ENCODE results near the gene ZBTB16.

The ZBTB16 gene

DNA sequence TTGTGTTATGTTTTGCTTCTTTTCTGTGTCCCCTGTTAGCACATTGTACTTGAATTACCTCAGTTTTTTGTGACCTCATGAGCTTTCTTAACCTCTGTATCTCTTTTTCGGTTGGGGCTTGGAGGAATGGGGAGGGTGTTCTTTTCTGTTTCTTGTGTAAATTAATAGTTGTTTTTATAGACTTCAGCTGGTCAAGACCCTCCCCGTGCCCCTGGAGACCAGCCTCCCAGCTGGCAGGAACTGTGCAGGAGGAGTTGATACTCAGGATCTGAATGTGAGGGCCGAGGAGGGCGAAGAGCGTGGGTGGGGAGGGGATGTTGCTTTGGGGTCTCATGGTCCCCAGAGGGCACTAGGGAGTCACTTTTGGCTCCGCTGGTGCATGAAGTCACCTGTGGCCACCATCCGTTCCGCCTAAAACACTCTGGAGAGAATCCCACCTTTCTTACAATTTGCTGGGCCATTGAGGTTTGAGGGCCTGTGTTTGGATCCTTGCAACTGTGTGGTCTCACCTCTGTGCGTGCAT is 192.4 kb downstream of the ZBTB16 start:
- peak; percentile 59 for DNase-seq

DNA sequence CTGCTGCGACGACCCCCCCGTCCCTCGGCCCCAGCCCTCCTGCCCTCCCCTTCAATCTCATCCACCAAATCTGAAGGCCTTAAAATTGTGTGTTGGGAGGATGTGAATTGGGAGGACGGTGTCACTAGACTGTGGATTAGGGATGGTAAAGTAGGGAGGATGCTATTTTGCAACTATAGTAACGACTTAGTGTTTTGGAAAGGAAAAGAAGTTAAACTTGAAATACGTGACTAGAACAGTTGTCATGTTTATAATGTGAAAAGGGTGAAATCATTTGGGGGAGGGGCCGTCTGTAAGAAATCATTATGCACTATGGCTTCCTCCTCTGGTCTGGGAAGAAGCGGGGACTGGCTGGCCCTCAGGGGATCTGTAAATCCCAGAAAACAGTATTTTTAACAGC is 193.3 kb downstream of the ZBTB16 start:
- DNase-seq = no peak

DNA sequence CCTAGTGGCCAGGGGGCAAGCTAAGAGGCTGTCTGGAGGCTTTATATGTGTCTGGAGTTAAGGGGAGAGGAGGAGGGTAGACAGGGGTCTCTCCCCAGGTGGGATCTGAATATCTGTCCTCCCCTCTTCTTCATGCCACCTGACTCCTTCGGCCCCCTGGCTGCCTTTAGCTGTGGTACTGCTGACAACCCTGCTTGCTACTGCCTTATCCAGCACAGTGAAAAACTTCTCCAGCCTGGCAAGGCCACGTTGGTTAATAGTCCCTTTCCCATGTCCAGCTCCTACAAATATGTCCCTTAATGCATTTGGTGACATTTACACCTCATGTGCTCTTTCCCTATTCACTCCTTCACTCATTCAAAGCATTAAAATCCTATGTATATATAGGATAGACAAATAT is 194.3 kb downstream of the ZBTB16 start:
- DNase-seq = no peak

DNA sequence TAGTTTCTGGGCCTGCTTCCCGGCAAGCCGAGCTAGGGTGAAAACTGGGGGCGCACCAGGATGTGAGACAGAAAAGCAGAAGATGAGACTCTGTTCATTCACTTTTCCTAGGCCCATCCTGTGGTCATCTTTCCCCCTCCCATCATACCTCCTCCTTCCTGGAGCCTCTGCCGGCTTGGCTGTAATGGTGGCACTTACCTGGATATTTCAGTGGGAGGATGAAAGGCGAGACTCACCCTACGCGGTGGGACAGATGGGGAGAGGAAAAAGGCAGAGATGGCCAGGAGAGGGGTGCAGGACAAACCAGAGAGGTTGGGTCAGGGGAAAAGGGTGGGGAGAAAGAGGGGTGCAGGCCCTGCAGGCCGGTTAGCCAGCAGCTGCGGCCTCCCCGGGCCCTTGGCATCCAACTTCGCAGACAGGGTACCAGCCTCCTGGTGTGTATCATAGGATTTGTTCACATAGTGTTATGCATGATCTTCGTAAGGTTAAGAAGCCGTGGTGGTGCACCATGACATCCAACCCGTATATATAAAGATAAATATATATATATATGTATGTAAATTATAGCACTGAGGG is 195.1 kb downstream of the ZBTB16 start:
- no peak for DNase-seq

DNA sequence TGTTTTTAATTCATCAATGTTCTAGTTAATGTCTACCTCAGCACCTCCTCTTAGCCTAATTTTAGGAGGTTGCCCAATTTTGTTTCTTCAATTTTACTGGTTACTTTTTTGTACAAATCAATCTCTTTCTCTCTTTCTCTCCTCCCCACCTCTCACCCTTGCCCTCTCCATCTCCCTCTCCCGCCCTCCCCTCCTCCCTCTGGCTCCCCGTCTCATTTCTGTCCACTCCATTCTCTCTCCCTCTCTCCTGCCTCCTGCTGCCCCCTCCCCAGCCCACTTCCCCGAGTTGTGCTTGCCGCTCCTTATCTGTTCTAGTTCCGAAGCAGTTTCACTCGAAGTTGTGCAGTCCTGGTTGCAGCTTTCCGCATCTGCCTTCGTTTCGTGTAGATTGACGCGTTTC is 195.8 kb downstream of the ZBTB16 start:
- DNase-seq = no peak

DNA sequence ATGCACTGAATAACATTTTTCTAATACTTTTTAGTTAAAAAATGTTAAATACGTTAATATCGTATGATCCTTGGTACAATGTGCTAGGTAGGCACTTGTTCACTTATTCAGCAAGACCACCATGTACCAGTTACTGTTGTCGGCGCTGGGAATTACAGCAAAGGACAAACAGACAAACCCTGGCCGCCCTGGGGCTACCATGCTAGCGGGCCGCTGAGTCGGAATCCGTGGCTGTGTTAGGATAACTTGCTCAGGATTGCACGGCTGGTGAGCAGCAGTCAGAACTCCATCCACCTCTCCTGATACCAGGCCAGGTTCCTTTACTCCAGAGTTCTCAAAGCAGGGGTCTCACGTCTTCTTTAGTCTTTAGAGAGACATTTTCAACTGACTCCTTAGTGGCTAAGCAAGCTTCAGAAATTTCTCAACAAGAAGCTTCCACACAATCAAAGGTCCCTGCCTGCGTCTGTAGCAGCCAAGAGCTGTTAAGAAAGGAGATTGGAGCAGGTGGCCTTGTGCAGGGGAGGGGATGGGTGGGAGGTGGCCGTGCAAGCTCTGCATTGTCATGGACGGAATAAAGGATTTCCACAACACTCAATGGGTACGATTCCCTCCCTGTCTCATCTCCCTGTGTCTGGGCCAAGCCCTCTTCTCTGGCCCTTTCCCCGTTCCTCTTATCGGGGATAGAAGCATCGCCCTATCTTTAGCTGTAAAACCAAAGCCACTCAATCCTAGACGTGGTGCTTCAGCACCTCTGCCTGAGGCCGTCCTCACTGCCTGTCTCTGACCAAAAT is 196.9 kb downstream of the ZBTB16 start:
- no peak for DNase-seq

DNA sequence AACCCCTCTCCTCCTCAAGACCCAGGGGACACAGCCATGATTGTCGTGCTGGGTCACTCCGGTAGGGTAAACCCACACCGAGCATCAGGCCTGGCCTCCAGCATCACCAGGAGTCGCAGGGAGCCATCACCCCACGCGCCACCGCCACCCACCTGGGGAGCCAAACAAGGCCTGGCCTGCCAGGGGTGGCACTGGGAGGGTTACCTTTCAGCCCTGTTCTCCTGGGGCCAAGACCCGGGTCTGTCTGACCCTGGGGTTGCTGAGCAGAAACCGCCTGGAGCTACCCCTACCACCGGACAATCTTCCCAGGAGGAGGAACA is 197.4 kb downstream of the ZBTB16 start:
- no peak for DNase-seq

DNA sequence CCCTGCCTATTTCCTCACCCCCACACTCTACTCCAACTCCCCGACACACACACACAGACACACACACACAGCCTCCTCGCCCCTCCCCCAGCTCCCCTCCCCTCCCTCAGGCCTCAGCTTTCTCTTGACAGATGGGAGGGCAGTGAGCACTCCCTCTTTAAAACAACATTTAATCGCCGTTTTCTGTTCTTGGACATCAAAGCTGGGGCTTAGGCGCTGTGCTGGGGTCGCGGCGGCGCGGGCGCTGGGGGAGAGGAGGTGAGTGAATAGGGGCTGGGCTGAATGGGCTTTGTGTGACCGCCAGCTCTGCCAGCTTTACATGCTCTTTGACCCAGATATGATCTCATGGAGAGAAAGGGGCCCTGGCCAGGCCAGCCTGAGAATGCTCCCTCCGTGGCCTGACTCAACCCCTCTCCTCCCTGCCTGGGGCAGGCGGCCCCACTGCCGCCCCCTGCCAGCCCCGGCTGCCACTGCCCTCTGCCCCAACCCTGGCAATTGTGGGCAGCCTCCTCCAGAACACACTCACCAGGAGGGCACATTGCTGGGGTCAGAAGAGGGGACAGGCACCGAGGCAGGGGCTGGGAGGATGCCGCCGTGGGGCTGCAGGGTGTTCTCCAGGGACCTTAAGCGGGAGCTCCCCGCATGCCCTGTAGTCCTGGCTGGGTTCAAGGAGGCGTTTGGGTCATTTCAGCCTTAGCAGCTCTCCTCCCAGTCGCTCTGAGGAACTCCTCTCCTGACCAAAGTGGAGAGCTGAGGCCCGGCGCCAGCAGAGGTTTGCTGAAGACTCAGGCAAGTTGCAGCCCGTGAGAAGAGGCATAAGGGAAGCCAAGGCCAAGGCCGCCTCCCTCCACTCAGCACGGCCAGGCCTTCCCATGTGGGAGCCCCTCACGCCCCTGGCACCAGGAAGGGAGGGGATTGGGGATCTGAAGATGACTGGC is 198.4 kb downstream of the ZBTB16 start:
- no peak for DNase-seq

DNA sequence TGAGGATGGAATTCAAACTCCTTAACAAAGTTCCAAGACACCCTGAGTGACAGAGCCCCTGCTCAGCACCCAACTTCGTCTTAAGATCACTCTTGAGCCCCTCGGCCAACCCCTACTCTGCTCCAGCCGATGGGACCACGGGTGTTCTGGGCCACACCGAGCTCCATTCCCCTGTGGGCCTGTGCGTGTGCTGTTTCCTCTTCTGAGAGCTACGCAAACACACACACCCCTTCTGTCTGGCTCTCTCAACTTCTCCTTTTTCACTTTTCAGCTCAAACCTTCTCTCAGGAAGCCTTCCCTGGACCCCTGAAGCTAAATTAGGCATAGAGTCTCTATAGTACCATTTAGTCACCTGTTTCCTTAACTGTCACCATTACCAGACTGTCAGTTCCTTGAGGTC is 199.2 kb downstream of the ZBTB16 start:
- DNase-seq = no peak

DNA sequence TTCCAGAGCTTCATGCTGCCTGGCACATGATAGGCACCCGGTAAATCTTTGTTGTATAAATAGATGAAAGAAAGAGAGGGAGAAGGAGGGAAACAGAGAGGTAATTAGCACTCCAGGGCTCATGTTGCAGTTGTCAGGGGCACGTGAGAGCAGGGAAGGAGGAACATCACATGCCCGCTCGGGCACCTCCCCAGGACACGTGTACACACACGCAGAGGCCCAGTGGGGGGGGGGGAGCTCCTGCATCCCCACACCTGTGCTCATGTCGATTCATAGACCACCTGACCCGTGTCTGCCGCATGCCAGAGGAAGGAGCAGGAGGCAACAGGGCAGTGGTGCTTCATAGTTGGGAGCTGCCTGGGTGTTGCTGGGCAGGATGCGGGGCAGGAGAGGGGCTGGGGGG is 199.6 kb downstream of the ZBTB16 start:
- peak; percentile 32 for DNase-seq

DNA sequence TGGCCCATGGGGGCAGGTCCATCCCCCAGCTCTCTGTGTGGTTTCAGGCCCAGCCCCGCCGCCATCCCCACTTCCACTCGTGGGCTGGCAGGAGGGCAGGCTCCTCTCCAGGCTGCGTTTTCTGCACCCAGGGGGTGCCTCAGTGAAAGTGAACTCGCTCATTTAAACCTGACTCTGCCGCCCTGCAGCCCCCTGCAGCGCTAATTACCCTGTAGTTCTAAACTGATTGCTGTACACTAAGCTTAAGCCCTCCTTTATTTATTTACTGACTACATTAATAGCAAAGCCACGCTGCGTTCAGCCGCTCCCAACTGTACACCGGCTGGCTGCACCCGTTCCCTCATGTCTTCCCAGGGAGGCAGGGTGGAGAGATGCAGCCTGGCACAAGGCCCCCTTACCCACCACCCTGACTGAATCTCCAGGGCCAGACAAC is 200.1 kb downstream of the ZBTB16 start:
- DNase-seq = no peak

DNA sequence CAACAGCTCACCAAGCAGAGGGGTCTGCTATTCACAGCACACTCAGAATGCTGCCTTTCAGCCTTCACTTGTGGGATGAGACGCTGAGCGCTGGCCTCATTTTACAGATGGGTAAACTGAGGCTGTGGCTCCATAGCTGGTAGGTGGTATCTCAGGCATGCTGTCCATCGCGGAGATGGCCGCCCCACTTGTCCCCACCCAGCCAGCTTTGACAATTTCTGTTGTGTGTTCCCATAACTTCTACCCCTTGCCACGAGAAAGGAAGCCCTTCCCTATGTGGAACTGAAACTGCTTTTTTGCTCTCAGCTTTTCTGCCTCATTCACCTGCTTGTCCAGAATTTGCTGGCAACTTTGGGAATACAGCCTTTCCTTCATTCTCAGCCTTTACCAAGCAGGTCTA is 200.6 kb downstream of the ZBTB16 start:
- DNase-seq = no peak

DNA sequence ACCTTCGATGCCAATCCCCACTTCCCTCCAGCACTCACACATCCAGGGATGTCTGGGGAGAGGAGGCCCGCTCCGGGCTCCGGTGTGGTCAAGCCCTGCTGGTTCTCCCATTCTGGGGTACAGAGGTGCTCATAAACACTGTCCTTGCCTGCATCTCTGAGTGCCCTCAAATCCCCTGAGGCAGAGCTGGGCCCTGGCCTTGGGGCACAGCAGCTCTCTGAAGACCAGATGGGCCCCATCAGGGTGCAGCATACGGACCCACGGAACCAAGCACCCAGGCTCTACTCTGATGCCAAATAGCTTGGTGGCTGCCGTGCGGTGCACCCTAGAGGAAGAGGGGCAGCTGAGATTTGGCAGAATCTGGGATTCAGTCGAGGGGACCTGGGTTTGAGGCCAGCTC is 201.0 kb downstream of the ZBTB16 start:
- no peak for DNase-seq

DNA sequence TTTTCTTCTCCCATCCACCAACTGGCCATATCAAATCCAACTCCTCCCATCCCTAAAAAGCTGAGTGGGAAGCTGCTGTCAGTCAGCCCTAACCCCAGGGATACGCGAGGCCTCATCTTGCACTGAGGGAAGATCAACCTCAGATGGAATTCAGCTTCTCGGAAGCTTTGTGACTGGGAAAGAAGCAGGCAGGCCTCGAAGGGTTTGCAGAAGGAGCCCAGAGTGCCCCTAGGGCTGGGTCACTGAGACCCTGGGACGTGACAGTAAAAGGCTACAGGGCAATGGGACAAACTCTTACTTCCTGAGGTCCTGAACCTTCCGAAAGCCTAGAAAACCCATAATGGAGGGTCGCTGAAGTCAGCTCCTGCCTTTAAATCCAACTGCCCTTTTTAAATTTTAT is 202.3 kb downstream of the ZBTB16 start:
- DNase-seq = no peak

DNA sequence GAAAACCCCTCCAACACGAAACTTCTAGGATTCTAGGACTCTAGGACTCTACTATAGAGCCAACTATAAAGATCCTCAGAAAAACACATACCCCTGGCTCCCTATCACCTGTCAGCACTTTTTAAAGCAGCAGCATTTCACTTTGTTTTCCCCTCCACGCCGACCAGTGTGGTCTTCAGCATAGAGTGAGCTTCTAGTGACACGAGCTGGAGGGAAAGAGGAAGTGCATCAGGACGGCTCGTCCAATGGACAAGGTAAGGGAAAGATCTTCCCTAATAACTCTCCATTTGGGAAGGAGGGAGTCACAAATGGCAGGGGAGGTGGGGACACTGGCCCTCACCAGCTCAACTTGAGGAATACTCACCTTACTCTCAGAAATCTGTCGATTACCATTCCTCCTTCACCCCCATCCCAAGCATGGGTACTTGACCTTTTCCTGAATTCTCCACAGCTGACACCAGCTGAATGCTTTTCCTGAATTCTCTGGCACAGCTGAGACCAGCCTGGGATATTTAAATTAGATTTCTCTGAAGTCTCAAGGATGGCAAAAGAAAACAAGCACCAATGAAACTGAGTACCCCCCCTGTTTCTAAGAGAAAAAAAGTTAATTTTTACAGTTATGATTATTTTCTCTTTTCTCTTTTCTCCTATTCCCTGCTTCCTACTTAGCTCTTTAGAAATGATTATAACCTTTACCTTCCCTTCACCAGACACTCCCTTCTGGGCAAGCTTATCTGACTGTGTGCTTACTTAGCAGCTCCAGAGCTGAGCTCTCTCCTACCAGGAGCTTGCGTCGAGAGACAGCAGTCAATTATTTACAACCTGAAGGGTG is 203.4 kb downstream of the ZBTB16 start:
- peak; percentile 63 for DNase-seq

DNA sequence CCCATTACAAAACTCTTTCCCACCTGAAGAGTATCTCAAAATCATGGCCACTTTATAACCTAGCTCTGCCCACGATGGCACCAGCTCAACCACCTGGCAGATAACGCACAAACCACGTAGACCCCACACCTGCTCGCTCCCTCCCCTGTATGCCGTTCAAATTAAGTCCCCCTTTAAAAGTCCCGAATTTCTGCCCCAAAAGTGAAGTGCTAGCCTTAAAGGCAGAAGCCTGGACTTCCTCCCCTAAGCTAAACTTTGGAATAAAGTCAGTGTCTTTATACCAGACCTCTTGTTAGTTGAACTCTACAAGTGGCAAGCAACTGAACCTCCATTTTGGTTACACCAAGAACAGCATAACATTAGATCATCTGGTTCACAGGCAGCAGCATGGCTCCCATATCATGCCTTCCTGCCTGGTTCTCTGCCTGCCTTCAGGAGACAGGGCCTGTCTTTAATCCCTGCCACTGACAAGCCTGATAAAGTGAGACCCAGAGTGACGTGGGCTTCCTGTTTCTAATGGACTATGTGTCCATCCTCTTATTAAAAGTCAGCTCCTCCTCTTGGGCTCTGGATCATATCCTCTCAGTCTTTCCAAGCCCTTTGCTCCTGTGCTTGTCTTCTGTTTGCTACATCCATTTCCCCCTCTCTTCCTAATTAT is 204.1 kb downstream of the ZBTB16 start:
- DNase-seq = no peak

DNA sequence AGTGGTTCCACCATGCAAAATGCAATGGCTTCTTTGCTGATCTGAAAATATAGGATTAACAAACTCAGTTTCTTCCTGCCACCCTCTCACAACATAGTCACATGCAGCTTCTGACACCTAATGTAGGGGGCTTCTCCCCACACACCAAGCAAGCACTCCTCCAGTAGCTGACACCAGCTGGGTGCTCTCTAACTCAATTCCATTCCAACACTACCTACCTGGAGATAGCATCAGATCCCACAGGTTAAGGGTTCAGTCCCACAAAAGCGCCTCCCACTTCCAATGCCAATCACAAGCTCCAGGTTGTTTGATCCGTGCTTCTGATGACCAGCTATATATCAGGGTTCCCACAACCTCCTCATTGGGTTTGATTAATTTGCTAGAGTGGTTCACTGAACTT is 204.9 kb downstream of the ZBTB16 start:
- no peak for DNase-seq

DNA sequence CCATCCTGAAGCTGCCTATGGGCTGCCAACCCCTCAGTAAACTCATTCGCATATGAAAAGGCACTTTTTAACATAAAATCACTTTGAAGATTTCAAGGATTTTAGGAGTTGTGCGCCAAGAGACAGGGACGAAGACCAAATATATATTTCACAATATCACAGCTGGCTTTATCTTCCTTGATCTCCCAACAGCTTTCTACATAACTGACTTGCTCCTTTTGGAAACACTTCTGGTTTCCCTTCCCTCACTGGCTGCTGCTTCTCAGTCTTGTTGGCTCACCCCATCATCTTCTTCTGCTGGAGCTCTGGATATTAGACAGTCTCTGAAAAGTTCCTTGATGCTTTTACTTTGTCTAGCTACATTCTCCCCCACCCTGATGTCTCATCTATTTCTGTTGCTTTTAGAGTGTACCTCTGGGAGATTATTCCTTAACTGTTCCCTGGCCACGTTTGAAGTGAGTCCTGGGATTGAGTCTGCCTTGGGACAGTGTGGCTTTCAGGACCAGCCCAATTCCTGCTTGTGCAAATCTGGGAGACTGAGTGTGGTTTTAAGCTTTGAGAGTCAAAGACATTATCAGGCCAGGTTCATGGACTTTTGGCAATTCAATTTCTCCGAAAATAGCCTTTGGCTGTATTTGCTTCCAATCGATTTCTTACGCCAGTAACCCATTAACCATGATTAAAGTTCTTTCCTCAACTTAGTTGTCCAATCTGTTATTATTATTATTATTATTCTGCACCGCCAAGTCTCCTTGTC is 205.8 kb downstream of the ZBTB16 start:
- no peak for DNase-seq

DNA sequence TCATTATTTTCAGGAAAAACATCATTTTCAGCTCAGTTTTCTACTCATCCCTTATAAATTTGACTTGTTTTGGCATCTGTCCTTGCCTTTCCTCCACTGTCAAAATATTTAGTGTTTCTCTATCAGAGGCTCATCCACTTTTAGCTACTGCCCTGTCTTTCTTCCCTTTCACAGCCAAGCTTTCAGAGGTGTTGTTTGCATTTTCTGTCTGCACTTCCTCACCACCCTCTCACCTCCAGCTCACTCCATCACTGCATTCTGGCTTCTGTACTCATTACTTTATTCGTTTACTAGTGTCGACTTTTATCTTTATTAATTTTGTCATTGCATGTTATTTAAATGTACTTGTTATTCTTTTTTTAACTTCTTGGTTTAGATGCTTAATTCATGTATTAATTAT is 210.0 kb downstream of the ZBTB16 start:
- no peak for DNase-seq

DNA sequence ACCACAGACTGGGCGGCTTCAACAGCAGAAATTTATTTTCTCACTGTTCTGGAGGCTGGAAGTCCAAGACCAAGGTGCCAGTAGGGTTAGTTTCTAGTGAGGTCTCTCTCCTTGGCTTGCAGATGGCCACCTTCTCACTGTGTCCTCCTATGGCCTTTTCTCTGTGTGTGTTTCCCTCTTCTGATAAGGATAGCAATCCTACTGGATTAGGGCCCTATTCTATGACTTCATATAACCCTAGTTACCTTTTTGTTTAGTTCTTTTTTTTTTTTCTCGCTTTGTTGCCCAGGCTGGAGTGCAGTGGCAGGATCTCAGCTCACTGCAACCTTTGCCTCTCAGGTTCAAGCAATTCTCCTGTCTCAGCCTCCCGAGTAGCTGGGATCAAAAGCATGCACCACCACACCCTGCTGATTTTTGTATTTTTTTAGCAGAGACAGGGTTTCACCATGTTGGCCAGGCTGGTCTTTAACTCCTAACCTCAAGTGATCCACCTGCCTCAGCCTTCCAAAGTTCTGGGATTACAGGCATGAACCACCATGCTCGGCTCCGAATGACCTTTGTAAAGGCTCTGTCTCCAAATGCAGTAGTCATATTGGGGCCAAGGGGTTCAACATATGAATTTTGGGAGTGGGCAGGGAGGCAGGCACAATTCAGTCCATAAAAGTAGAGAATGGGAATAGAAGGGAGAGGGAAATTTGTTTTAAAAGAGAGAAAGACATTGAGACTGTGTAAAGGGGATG is 211.2 kb downstream of the ZBTB16 start:
- no peak for DNase-seq

DNA sequence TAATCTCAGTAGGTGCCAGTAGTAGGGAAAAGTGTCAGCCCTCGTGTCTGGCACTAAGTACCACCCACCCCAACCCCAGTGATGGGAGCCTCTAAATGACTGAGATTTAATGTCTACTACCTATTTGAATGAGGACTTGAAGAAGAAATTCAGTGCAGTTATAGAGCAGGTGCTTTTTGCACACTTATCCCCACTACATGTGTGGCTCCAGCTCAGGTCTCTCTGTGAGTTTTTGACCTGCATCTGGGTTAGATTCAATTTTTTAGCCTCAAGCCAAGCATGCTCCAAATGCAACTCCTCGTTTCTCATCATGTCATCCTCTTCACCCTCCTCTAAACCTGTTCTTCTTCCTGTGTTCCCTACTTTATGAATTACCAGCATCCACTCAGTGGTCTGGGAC is 211.8 kb downstream of the ZBTB16 start:
- DNase-seq = no peak
